GM23248 (cell line): Measurements from ENCODE around the gene FRMD3.

Experiments
- EZH2 ChIP-seq: fragments of 200-600 bp; sonication (generic); IDR thresholded peaks from 2 replicates; pipeline ENCODE4 v1.6.1; 2018; ENCODE audit warnings: antibody characterized with exemption, mild to moderate bottlenecking; ENCODE audit not compliant: insufficient read depth, poor library complexity, severe bottlenecking
- EZH2phosphoT487 ChIP-seq: fragments of 200-600 bp; sonication (generic); IDR thresholded peaks from 2 replicates; pipeline ENCODE4 v1.6.1; 2018; ENCODE audit warnings: antibody characterized with exemption, moderate library complexity, mild to moderate bottlenecking, low read depth; ENCODE audit not compliant: insufficient read depth

DNA sequence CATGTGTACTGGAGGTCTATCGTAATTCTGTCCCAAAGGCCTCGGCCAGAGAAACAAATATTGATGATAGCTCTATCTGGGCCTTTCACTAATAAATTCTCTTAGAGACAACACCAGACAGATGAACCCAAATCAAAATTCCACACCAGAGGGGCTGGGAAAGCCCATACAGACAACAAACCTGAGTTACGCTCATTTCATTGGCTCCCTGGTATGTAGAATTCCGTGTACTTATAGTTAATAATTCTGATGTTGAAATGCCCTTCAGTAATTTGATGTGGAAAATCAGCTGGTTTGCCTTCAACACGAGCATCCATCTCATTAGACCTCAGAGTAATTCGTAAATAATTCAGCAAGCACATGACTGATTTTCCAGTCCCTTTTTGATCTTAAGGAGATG, 53.2 kb downstream of the FRMD3 start:
- TF ChIP-seq EZH2 (no peak), EZH2phosphoT487 (no peak)
